ENCODE measurements around the gene SEC11A.

- TF ChIP-seq CTCF (IDR thresholded peaks at IDR 0.05; ENCODE audit: low read depth, low read length, poor library complexity, severe bottlenecking): no peak
- no peak for TF ChIP-seq EZH2phosphoT487 (IDR thresholded peaks at IDR 0.05; ENCODE audit: borderline replicate concordance, low read length)
Measured at GRCh38 chr15:84761607-84762131, 45.7 kb upstream of the SEC11A start.

Data from DOHH2 (cell line).